OCI-LY1 (cell line): ENCODE data around the gene IFNLR1.

Experiments used
- CTCF ChIP-seq: fragments of 200-600 bp; sonication (generic), shearing (Covaris generic); IDR thresholded peaks from 2 replicates; pipeline ENCODE4 v1.5.1; 2017; ENCODE audit warnings: mild to moderate bottlenecking, antibody characterized with exemption, low read length, moderate library complexity, mixed read lengths
- EZH2 ChIP-seq: fragments of 200-600 bp; sonication (generic), shearing (Covaris generic); IDR thresholded peaks from 2 replicates; pipeline ENCODE4 v1.8.0; 2017; ENCODE audit warnings: borderline replicate concordance, mixed run types, mild to moderate bottlenecking, antibody characterized with exemption, low read length, moderate library complexity, mixed read lengths

DNA sequence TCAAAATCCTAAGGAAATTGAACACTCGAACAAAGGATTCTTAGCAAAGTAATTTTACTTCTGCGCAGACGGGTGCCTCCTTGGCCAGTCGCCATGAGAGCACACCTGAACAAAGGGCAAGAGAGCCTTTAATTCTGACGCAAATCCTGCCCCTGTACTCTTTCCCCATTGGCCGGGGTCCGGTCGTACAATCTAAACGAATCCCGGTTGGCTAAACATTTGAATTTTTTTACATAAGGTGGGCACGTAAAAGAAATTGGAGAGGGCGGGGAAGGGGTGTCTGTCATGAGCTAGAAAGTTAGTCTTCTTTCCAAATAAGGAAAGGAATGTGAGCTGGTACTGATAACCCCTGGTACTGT, 35.9 kb downstream of the IFNLR1 start:
- no peak for TF ChIP-seq EZH2
- no peak for TF ChIP-seq CTCF
